NOMO-1 treated with dmso at 0.1 percent for 144 hours (cell line): ENCODE data around the gene EME1.

Experiments
- DNase-seq: peaks from one replicate; lab custom pipeline; 2025; ENCODE audit not compliant: unreplicated experiment; lab: John Stamatoyannopoulos, UW

The EME1 gene

DNA sequence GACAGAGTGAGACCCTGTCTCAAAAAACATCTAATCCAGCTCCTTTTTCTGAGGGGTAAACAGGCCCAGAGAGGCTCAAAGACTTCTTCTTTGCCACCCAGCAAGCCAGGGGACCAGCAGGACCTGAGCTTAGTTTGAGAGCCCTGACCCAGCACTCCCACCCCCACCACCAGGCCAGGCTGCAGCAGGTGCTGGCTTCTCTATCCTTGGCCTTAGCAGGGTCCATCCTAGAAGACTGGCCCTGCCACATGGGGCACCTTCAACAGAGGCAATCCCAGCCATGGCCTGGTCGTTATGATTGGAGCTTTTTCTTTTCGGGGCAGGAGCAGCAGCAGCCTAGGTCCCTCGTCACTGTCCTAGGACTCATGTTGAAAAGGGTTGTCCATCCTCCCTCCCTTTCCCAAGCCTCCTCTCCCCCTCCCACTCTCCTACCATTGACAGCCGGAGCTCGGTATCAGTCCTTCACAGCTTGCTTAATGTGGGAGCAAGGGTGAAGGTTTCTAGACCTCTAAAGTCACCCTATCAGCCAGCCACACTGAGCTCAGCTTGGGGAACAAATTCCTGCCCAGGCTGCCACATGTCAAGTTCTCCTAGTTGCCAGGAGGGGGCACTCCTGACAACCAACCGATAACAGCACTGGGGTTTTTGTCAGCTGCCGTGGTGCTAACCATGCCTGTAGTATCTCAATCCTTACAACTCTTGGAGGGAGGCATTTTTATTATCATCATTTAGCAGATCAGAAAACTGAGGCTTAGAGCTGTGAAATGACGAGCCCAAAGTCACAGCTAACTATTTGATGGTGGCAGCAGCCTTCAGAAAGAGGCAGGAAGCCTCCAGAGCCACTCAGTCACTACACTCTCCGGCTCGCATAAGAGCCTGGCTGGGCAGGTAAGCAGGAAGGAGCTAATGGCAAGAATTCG is 11.2 kb upstream of the EME1 start:
- peak; percentile 66 for DNase-seq

DNA sequence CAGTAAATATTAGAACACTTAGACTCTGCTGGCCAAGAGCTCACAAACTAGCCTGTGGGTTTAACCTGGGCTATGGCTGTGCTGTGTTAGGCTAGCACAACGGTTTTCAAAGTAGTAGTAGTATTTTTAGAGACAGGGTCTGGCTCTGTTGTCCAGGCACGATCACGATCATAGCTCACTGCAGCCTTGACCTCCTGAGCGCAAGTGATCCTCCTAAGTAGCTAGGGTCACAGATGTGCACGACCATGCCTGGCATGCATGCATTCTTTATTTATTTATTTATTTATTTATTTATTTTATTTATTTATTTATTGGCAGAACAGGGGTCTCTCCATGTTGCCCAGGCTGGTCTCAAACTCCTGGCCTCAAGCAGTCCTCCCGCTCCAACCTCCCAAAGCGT is 10.4 kb upstream of the EME1 start:
- no peak for DNase-seq

DNA sequence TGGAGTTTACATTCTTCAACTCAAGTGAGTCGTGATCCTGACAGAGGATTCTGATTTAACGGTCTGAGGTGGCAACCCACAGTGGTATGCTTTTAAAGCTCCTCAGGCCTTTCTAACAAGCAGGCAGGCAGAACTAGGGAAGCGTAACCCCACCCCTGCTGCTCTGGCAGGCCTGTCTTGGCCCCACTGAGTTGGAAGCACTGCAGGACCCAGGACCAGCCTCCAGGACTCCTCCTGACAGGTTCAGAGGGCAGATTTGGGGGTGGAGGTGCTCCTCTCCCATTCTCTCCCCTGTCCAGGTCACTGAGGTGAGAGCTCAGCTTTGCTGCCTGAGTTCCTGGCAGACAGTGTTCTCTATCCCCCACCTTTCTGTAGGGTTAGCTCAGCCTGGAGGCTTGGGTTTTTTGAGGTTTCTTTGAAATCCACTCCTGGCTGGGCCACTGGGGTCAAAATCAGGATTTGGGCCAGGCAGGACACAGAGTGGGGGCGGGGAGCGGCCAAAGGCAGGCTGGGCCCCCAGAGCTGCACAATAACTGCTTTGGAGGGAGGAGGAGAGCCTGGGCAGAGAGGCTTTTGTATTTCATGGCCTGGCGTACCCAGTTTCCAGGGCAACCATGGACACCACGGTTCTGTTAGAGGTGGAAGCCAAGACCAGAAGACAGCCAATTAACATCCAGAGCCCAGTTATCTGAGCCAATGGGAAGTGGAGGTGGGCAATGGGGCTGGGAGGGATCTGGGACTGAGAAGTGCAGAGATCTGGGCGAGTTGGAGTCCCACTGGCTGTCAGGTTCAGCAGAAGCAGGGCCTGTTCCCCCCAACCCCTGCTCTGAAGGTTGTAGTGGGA is 9.6 kb upstream of the EME1 start:
- no peak for DNase-seq

DNA sequence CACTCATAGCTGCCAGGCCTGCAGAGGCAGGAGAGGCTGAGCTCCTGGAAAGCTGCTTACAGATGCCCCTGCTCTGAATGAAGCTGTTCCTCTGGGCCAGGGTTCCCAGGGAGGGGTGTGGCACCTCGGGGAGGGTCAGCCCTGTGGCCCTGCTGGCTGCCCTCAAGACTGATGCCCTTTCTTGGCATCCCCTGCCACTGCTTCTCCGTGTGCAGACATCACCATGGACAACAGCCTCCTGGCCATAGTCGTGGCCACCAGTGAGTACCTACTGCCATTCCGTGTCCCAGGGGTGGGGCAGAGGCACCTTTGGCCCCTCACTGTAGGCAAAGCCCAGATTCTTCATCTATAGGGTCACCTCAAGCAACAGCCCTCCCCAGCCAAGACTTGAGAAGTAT is 9.0 kb upstream of the EME1 start:
- DNase-seq: no peak

DNA sequence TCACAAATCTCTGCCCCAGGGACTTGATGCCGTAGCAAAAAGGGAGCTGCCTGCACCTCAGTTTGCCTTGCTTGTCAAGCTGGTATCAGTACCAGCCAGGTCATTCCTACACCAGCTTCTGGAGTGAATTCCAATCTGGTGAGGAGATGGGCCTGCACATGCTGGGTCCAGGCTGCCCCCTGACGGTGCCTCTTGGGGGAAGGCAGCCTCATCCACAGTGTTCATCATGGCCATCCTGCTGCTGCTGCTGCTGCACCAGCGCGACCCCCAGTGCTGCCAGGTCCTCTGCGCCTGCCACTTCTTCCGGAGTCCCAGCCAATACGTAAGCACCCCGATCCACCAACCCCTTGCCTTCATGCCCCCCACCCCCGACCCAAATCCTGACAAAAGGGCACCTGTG is 8.3 kb upstream of the EME1 start:
- no peak for DNase-seq

DNA sequence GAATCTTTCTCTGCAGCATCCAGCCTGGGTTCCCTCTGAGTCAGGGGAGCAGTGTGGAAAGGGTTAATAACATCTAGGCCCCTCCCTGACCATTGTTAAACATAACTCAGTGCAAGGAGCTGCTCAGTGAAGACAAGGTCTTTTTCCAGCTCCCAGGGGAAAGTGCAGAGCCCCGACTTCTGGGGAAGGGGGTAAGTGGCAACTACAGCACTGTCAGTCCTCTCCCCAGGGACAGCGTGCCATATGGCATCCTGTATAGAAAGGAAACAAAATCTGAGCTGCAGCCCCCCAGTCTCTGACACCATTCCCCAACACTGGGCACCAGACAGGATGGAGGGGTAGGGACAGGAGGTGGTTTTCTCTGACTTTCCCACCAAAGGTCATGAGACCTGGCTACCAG is 7.9 kb upstream of the EME1 start:
- DNase-seq: no peak

DNA sequence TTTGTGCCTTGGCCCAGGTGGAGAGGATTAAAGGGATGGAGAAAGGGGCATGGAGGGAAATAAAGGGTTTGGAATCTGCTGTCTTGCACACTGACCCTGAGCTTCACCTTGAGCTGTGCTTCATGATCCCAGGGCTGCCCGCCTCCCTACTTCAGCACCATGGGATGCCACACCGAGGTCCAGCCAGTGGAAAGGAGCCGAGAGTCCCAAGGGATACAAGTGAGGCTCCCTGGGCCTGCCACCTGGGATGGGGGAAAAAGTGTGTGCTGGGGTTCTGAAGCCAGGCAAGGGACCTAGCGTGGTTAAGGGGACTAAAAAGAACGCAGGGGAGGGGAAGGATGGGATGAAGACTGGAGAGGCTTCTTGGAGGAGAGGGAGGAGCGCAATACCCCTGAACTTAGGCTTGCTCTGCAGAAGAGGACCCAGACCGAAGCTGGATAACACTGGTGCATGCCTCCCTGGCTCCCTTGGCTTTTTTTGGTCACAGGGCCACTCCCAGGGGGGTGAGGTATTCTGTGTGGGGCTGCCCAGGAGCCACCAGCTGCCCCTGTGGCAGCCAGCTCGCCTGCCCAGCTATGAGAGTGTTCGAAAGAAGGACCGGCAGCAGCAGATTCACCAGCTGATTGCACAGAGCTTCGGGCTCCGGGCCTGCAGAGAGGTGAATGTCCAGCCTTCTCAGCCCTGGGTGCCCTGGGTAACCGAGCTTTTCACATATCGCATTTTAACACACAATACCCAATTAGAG is 7.2 kb upstream of the EME1 start:
- DNase-seq: no peak

DNA sequence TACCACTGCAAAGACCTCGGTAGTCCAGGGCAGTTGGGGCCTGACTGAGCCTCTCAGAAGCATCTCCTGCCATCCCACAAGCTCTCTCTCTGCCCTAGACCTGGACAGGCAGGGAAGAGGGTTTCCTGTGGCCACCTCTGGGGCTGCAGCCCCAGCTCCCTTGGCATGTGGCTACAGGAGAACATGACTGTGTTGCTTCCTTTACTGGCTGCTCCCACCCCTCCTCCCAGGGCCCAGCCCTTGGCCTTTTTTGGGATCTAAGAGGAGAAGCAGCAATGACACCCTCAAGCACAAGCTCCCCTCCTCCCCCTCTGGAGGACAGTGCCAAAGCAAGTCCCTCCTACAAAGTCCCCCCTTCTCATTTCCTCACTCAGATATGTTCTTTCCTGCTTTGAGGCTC is 5.6 kb upstream of the EME1 start:
- no peak for DNase-seq

DNA sequence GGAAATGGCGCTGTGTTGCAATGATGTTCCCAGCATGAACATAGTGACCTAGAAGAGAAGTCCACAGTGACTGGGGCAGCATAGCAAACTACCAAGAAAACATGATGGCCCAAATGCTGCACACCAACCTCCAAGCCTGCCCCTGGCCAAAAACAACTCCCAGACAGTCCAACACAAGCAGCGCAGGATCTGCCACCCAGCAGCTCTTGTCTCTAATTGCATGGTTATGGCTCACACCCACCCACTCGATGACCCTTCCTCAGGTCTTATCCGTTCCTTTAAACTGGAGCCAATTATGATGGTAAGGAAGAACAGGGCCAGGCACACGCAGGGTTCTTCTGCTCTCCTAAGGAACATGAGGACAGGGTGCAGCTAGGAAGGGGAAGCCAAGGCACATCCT is 3.0 kb upstream of the EME1 start:
- no peak for DNase-seq

DNA sequence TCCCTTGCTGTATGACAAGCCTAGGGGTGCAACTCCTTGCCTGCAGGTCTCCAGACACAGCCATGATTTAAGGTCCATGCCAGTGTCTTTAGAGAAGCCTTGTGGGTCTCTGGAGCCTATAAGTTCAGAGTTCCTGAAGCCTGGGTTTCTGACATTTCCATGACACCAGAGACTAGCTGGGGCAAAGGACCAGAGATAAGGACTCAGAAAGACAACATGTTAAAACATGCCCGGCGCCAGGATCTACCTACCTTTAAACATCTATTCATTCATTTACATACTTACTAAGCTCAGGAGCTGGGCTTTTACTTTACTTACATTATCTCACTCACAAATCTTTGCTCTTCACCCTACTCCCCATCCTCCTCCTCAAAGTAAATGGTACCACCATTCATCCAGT is 1.5 kb upstream of the EME1 start:
- DNase-seq: no peak

DNA sequence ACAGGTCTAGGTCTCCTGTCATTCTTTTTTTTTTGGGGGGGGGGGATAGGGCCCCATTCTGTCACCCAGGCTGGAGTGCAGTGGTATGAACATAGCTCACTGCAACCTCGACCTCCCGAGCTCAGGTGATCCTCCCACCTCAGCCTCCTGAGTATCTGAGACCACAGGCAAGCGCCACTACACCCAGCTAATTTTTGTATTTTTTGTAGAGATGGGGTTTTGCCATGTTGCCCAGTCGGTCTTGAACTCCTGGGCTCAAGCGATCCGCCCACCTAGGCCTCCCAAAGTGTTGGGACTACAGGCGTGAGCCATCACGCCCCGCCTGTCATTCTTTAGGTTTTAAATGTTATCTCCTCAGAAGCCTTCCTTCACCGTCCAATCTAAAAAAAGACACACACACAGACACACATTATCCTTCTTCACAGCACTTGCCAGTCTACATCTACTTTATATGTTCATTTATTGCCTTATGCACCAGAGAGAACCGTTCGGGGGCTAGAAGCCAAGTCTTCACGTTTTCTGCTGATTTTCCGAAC is 739 bp upstream of the EME1 start:
- no peak for DNase-seq

DNA sequence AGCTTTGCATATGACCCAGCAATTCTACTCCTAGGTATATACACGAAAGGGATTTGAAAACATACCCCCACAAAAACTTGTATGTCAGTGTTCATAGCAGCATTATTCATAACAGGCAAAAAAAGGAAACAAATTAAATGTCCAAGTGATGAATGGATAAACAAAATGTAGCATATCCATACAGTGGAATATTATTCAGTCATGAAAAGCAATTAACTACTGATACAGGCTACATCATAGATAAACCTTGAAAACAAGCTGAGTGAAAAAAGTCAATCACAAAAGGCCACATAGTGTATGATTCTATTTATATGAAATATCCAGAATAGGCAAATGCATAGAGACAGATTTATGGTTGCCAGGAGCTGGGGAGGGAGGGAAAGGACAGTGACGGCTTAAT is 676 bp downstream of the EME1 start:
- DNase-seq: no peak

DNA sequence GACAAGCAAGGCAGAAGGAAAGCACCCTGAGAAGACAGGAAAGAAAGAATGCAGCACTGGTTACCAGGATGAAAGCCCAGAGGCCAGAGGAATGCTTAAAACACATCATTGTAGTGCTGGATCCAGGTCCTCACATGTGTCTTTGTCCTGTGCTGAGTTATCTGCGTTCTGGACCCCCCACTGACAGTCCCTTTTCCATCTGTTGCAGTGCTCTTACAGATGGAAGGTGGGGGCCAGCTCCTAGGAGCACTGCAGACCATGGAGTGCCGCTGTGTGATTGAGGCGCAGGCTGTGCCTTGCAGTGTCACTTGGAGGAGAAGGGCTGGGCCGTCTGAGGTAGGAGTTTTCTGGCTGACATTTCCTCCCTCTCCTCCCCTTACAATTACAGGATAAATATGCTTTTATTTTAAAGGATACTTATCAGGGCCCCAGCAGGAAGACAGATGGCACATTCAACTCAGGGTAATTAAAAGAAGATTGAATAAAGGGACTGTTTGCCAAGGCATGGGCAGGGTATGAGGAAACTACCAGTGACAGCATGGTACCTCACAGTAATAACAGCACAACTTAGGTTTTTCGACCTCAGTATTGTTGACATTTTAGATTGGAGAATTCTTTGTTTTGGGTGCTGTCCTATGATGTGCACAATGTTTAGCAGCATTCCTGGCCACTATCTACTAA is 3.0 kb downstream of the EME1 start:
- DNase-seq: no peak

DNA sequence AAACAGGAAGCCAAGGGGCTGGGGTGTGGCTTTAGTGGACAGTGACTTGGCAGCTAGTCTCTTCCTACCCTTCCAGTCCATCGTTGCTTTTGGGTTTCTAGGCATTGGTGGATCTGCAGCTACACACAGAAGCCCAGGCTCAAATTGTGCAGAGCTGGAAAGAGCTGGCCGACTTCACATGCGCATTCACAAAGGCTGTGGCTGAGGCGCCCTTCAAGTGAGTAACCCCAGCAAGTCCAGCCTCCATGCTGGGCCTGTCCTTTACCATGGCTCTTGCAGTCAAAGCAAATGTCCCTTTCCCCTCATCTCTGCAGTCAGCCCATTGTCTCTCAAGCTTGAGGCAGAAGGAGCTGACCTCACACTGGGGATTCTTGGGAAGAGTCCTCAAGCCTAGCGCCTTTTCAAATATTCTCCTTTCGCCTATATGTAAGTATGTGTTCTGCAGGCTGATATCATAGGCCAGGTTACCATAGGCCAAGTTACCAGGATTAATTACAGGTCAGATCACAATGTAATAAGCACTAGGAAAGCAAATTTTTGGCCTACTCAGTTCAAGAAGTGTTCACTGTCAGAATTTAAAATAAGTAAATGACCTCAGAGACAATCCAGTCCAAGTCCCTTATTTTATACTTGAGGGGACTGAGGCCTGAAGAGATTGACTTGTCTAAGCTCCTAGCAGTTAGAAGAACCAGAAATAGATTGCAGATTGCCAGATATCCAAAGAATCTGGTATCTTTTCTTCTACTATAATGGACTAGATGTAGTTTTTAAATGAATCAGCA is 6.5 kb downstream of the EME1 start:
- no peak for DNase-seq

DNA sequence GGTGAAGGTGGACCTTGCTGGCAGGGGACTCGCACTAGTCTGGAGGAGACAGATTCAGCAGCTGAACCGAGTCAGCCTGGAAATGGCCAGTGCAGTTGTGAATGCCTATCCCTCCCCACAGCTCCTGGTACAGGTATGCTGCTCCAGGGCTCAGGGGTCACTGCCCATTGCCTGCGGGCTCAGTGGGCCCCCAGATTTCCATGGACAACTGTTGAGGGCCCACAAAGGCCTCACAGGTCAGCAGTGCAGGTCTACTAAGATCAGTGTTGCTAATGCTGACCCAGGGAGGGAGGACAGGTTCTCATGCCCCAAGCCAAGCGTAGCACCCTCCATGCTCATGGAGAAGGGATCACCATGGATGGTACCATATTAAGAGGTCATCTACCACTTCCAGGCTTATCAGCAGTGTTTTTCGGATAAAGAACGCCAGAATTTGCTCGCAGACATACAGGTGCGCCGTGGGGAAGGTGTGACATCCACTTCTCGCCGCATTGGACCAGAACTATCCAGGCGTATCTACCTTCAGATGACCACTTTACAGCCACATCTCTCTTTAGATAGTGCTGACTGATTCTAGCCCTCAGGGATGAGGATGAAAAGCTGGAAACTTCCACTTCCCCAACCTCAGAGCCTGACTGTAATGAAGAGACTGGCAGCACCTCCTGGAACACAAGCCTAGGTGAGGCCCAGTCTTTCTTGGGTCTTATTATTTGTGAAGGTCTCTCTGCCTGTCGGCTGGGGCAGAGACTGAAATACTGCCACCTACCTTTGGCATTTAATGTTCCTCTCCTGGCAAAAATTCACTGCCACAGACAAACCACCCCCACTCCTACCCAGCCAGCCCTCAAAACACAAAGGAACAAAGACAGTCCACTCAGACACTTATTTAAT is 7.6 kb downstream of the EME1 start:
- no peak for DNase-seq

DNA sequence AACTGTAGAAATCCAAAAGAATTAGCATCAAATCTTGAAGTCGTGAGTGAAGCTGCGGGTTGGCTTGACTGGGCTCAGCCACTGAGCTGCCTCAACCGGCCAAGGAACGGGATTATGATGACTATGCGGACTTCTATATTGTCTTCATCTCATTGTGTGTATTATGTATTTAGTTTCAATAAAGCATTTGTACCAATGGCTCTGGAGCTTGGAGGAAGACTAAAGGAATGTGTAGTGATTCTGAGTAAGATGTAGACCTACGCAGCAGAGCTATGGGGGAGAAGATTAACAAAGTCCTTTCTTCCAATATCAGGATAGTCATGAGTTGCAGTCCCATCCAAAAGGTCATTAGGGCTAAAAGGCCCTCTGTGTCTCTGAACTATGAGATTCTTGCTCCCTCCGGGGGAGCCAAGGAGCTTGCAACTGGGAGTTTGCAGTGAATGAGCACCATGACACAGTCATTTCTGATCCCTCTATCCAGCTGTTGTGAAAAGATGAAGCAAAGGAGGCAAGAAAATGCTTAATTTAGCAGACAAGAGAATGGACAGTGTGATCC is 8.3 kb downstream of the EME1 start:
- DNase-seq: no peak

DNA sequence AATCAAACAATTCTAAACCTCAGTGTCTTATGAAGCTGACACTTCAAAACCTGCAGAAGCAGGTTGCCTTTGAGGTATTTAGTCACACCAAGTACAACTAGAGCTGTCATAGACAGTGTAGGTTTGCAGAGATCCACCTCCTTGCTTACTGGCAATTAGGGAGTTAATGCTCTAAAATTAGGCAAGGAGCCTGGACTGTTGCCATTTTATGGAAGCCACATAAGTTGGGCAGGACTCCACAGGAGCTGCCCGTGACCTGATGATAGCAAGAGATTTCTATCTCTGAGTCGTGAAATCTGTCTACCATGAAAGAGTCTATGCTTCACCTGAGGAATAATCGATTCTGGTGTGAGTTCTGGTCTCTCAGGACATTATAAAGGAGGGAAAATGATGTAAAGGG is 8.9 kb downstream of the EME1 start:
- no peak for DNase-seq

DNA sequence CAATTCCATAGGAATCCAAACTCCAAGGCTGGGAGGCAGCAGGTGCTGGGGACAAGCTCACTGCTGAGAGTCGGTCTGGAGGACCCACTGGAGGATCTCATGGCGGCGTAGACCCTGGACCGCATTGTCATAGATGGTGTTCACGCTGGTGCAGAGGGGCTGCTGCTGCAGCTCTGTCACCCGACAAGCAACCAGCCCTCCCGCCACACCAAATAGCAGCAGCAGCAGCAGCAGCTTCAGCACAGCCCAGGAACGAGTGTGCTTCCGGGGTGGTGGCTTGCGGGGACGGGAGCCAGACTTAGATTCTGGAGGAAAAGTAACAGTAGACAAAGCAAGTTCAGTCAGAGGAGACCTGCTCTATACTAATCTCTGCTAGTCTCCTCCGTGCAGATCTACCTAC is 9.9 kb downstream of the EME1 start:
- no peak for DNase-seq

DNA sequence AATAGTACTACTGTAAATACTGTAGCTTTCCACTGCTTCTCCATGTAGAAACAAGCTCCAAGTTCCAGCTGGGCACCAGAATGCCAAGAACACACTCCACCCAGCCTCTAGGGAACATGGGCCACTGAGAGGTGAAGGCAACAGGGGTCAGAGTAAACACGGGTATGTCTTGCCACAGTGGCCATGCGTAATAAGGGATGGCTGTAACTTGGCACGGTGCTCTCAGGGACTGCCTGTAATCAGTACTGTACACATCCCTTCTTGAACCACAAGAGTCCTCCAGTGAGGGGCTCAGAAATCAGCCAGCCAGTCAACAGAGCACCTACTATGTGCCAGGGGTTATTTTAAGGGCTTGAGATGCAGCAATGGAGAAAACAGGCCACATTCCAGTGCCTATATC is 13.5 kb downstream of the EME1 start:
- DNase-seq: no peak
